ENCODE measurements around the gene KCTD21.

- TF ChIP-seq CTCF (IDR thresholded peaks at IDR 0.05) (no peak), EZH2 (IDR thresholded peaks at IDR 0.05; ENCODE audit: borderline replicate concordance, insufficient read depth, low read depth, low read length, poor library complexity, severe bottlenecking) (no peak)
Measured at GRCh38 chr11:78209478-78209877, 21.1 kb upstream of the KCTD21 start.
